Dermis microvascular lymphatic vessel endothelial cell (primary cell): ENCODE measurements around the gene SZRD1. TPM values are rescaled to one million over a fixed set of nuclear protein-coding genes. Genes with fewer than 3 reads are reported as not detected.

ENCODE experiments used
- DNase-seq, 2 donors: peaks; one replicate each; pipeline versions ENCODE4 v3.0.0 to v3.0.0-alpha.2; 2010; ENCODE audit warnings: low read depth in 2 of 2
- total RNA-seq: library from RNA; depleted of rRNA; stranded (reverse); fragments of >200 nt; gene quantifications from 2 replicates; pipeline ENCODE4 v1.2.1, GENCODE V29; 2014

The SZRD1 gene
- total RNA-seq, 1 donor from 2014 or later: 25.8 TPM

GRCh38 chr1:16367258-16367967 is 371 bp downstream of the SZRD1 start:
- peak; percentile 41 to 86 for DNase-seq

GRCh38 chr1:16367968-16368890 is 1.2 kb downstream of the SZRD1 start:
- DNase-seq: peak in 1 of 2 donors; percentile 33

GRCh38 chr1:16369821-16370220 is 2.8 kb downstream of the SZRD1 start:
- no peak for DNase-seq

GRCh38 chr1:16371725-16372124 is 4.7 kb downstream of the SZRD1 start:
- DNase-seq: peak; percentile 66 to 86

GRCh38 chr1:16372535-16373285 is 5.7 kb downstream of the SZRD1 start:
- no peak for DNase-seq

- DNase-seq: no peak
Measured at GRCh38 chr1:16374266-16374665, 7.2 kb downstream of the SZRD1 start.

GRCh38 chr1:16375521-16376340 is 8.7 kb downstream of the SZRD1 start:
- DNase-seq: peak in 1 of 2 donors; percentile 85

- DNase-seq: no peak
Measured at GRCh38 chr1:16376971-16377370, 9.9 kb downstream of the SZRD1 start.

GRCh38 chr1:16378443-16378842 is 11.4 kb downstream of the SZRD1 start:
- DNase-seq: no peak

GRCh38 chr1:16380868-16381267 is 13.8 kb downstream of the SZRD1 start:
- no peak for DNase-seq

- no peak for DNase-seq
Measured at GRCh38 chr1:16383888-16384287, 16.8 kb downstream of the SZRD1 start.

GRCh38 chr1:16385659-16386453 is 18.8 kb downstream of the SZRD1 start:
- no peak for DNase-seq

GRCh38 chr1:16386454-16387113 is 19.5 kb downstream of the SZRD1 start:
- DNase-seq: peak in 1 of 2 donors; percentile 75

- DNase-seq: peak; percentile 21 to 57
Measured at GRCh38 chr1:16387201-16388188, 20.5 kb downstream of the SZRD1 start.

- no peak for DNase-seq
Measured at GRCh38 chr1:16391411-16391810, 24.4 kb downstream of the SZRD1 start.

GRCh38 chr1:16392740-16393569 is 25.9 kb downstream of the SZRD1 start:
- DNase-seq: no peak
